ENCODE data around the gene MSI2.

GRCh38 chr17:57477522-57478362 is 221.4 kb downstream of the MSI2 start:
- no peak for TF ChIP-seq CTCF (IDR thresholded peaks at IDR 0.05)
- no peak for TF ChIP-seq POLR2A (IDR thresholded peaks at IDR 0.05)
